Neural cell (in vitro differentiated cells): ENCODE results near the gene KLHL17.

ENCODE experiments used
- EP300 ChIP-seq: fragments of 450-650 bp; conservative IDR thresholded peaks from 2 replicates; pipeline ENCODE4 v1.6.1; 2014; ENCODE audit warnings: antibody characterized with exemption, mild to moderate bottlenecking, moderate library complexity; ENCODE audit not compliant: poor library complexity, severe bottlenecking
- EZH2 ChIP-seq: fragments of 200-600, 300-800 bp; shearing (Covaris generic), sonication (generic); IDR thresholded peaks from 2 replicates; pipeline ENCODE4 v1.6.1; 2014; ENCODE audit warnings: antibody characterized with exemption, low read length, borderline replicate concordance, mild to moderate bottlenecking; ENCODE audit not compliant: insufficient read depth, poor library complexity, severe bottlenecking
- TAF1 ChIP-seq: IDR thresholded peaks from 2 replicates; pipeline ENCODE4 v1.6.1; 2012; ENCODE audit warnings: low read depth

DNA sequence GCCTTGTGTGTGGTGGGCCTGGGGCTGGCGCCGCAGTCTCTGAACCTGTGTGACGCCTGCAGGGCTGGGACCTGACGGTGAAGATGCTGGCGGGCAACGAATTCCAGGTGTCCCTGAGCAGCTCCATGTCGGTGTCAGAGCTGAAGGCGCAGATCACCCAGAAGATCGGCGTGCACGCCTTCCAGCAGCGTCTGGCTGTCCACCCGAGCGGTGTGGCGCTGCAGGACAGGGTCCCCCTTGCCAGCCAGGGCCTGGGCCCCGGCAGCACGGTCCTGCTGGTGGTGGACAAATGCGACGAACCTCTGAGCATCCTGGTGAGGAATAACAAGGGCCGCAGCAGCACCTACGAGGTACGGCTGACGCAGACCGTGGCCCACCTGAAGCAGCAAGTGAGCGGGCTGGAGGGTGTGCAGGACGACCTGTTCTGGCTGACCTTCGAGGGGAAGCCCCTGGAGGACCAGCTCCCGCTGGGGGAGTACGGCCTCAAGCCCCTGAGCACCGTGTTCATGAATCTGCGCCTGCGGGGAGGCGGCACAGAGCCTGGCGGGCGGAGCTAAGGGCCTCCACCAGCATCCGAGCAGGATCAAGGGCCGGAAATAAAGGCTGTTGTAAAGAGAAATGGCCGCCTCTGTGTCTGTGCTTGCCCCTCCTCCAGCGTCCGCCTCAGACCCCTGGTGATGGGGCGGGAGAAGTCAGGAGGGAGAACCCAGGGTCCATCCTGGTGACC lies 53.7 kb downstream of the KLHL17 start:
- TF ChIP-seq EP300 = no peak
- no peak for TF ChIP-seq TAF1
- TF ChIP-seq EZH2 = no peak
